Adrenal gland (tissue), 5 donors: ENCODE results near the gene CADM1.

ENCODE experiments used
- CTCF ChIP-seq, 6 experiments: fragments of 450-650 bp in 4 of 6; fragments of 200-600 bp in 2 of 6; sonication (generic) in 1 of 6; IDR thresholded peaks; 1 replicate in 5 of 6; 2 replicates in 1 of 6; pipeline versions ENCODE4 v1.5.1 to v1.8.0; 2016 to 2021; ENCODE audit warnings: antibody characterized with exemption in 6 of 6, mild to moderate bottlenecking in 2 of 6, moderate library complexity in 1 of 6
- POLR2A ChIP-seq, 2 donors: fragments of 450-650 bp; IDR thresholded peaks; one replicate each; pipeline ENCODE4 v1.6.1; 2017; ENCODE audit warnings: antibody characterized with exemption in 2 of 2, mild to moderate bottlenecking in 2 of 2, moderate library complexity in 1 of 2
- donor health status: DM: no; HTN: no; CAD: no.

DNA sequence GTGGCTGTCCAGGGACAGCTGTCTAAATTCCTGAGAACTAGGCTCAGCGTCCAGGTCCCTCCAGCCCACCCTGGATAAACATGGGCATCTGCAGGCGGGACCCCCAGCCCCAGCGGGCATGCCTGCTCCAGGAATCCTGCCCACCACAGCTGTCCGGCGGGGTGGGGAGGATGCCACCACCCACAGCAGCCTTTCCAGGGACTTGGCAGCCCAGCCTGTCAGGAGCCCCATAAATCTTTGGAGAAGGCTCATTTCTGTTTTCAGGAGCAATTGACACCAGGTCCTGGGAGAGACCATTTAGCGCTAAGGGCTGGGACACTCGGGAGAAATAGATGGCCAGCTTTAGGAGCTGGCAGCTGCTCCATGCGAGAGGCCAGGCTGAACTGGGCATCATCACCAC, 358.9 kb downstream of the CADM1 start:
- TF ChIP-seq CTCF (IDR thresholded peaks at IDR 0.05) (no peak), POLR2A (IDR thresholded peaks at IDR 0.05) (no peak)
